ENCODE measurements around the gene FHL2. TPM values are rescaled to one million over a fixed set of nuclear protein-coding genes. Genes with fewer than 3 reads are reported as not detected.

Gene FHL2
- total and polyA plus RNA-seq, 2 donors = 14.2 to 49.2 TPM

- Histone ChIP-seq H3K4me1 (ENCODE audit: control insufficient read depth in 2 of 2, insufficient read depth in 2 of 2, low read length in 2 of 2) (peaks cover 0 to 5% of the 10 kb centered on the region in 2 donors), H3K36me3 (ENCODE audit: control insufficient read depth in 2 of 2, insufficient read depth in 2 of 2, low read length in 1 of 2) (peaks cover 18 to 45% of the 10 kb centered on the region in 2 donors), H3K9me3 (ENCODE audit: control insufficient read depth in 2 of 2, insufficient read depth in 1 of 2, low read length in 1 of 2) (no peaks in the 10 kb centered on the region), H3K4me3 (ENCODE audit: low read length in 2 of 2) (no peak overlapping the region), H3K27me3 (ENCODE audit: control insufficient read depth in 2 of 2, insufficient read depth in 1 of 2, low read length in 1 of 2) (no peaks in the 10 kb centered on the region), H3K27ac (ENCODE audit: low read depth in 1 of 2, low read length in 1 of 2) (no peak overlapping the region)
- 95% methylated on average over 4 of the region's 4 CpGs for WGBS
- no peak for DNase-seq (ENCODE audit: low read depth in 6 of 9, low spot score in 9 of 9)
Observed at GRCh38 chr2:105387225-105387624, 11.6 kb downstream of the FHL2 start.

- no peaks in the 10 kb centered on the region for H3K4me1 ChIP-seq (ENCODE audit: control insufficient read depth in 2 of 2, insufficient read depth in 2 of 2, low read length in 2 of 2)
- H3K27me3 ChIP-seq (ENCODE audit: control insufficient read depth in 2 of 2, insufficient read depth in 1 of 2, low read length in 1 of 2) = no peaks in the 10 kb centered on the region
- peaks cover 20 to 56% of the 10 kb centered on the region in 2 donors for H3K36me3 ChIP-seq (ENCODE audit: control insufficient read depth in 2 of 2, insufficient read depth in 2 of 2, low read length in 1 of 2)
- no peak overlapping the region for H3K4me3 ChIP-seq (ENCODE audit: low read length in 2 of 2)
- WGBS = 90% methylated on average over 20 of the region's 20 CpGs
- no peak overlapping the region for H3K27ac ChIP-seq (ENCODE audit: low read depth in 1 of 2, low read length in 1 of 2)
- H3K9me3 ChIP-seq (ENCODE audit: control insufficient read depth in 2 of 2, insufficient read depth in 1 of 2, low read length in 1 of 2) = no peaks in the 10 kb centered on the region
- no peak for DNase-seq (ENCODE audit: low read depth in 6 of 9, low spot score in 9 of 9)
Observed at GRCh38 chr2:105385731-105386540, 12.9 kb downstream of the FHL2 start.

GRCh38 chr2:105384861-105385260 lies 14.0 kb downstream of the FHL2 start:
- Histone ChIP-seq H3K27ac (ENCODE audit: low read depth in 1 of 2, low read length in 1 of 2) (no peak overlapping the region), H3K4me3 (ENCODE audit: low read length in 2 of 2) (no peak overlapping the region), H3K36me3 (ENCODE audit: control insufficient read depth in 2 of 2, insufficient read depth in 2 of 2, low read length in 1 of 2) (peaks cover 22 to 60% of the 10 kb centered on the region in 2 donors), H3K9me3 (ENCODE audit: control insufficient read depth in 2 of 2, insufficient read depth in 1 of 2, low read length in 1 of 2) (no peaks in the 10 kb centered on the region), H3K4me1 (ENCODE audit: control insufficient read depth in 2 of 2, insufficient read depth in 2 of 2, low read length in 2 of 2) (no peaks in the 10 kb centered on the region), H3K27me3 (ENCODE audit: control insufficient read depth in 2 of 2, insufficient read depth in 1 of 2, low read length in 1 of 2) (no peaks in the 10 kb centered on the region)
- no peak for DNase-seq (ENCODE audit: low read depth in 6 of 9, low spot score in 9 of 9)
- WGBS = 84% methylated on average over 5 of the region's 5 CpGs

GRCh38 chr2:105384216-105384615 lies 14.6 kb downstream of the FHL2 start:
- no peak for DNase-seq (ENCODE audit: low read depth in 6 of 9, low spot score in 9 of 9)
- no peaks in the 10 kb centered on the region for H3K4me1 ChIP-seq (ENCODE audit: control insufficient read depth in 2 of 2, insufficient read depth in 2 of 2, low read length in 2 of 2)
- H3K27me3 ChIP-seq (ENCODE audit: control insufficient read depth in 2 of 2, insufficient read depth in 1 of 2, low read length in 1 of 2) = no peaks in the 10 kb centered on the region
- WGBS = 64% methylated on average over 7 of the region's 7 CpGs
- H3K4me3 ChIP-seq (ENCODE audit: low read length in 2 of 2) = no peak overlapping the region
- peaks cover 25 to 56% of the 10 kb centered on the region in 2 donors for H3K36me3 ChIP-seq (ENCODE audit: control insufficient read depth in 2 of 2, insufficient read depth in 2 of 2, low read length in 1 of 2)
- no peaks in the 10 kb centered on the region for H3K9me3 ChIP-seq (ENCODE audit: control insufficient read depth in 2 of 2, insufficient read depth in 1 of 2, low read length in 1 of 2)
- H3K27ac ChIP-seq (ENCODE audit: low read depth in 1 of 2, low read length in 1 of 2) = no peak overlapping the region

GRCh38 chr2:105383432-105384166 lies 15.3 kb downstream of the FHL2 start:
- WGBS = 67% methylated on average over 8 of the region's 8 CpGs
- Histone ChIP-seq H3K4me3 (ENCODE audit: low read length in 2 of 2) (no peak overlapping the region), H3K36me3 (ENCODE audit: control insufficient read depth in 2 of 2, insufficient read depth in 2 of 2, low read length in 1 of 2) (peaks cover 27 to 56% of the 10 kb centered on the region in 2 donors), H3K27me3 (ENCODE audit: control insufficient read depth in 2 of 2, insufficient read depth in 1 of 2, low read length in 1 of 2) (no peaks in the 10 kb centered on the region), H3K4me1 (ENCODE audit: control insufficient read depth in 2 of 2, insufficient read depth in 2 of 2, low read length in 2 of 2) (no peaks in the 10 kb centered on the region), H3K9me3 (ENCODE audit: control insufficient read depth in 2 of 2, insufficient read depth in 1 of 2, low read length in 1 of 2) (no peaks in the 10 kb centered on the region), H3K27ac (ENCODE audit: low read depth in 1 of 2, low read length in 1 of 2) (peak overlapping the region in 1 of 2 donors; percentile 50)
- no peak for DNase-seq (ENCODE audit: low read depth in 6 of 9, low spot score in 9 of 9)

- no peak overlapping the region for H3K4me3 ChIP-seq (ENCODE audit: low read length in 2 of 2)
- H3K9me3 ChIP-seq (ENCODE audit: control insufficient read depth in 2 of 2, insufficient read depth in 1 of 2, low read length in 1 of 2) = no peaks in the 10 kb centered on the region
- DNase-seq (ENCODE audit: low read depth in 6 of 9, low spot score in 9 of 9) = no peak
- H3K27ac ChIP-seq (ENCODE audit: low read depth in 1 of 2, low read length in 1 of 2) = no peak overlapping the region
- WGBS = 96% methylated on average over 5 of the region's 5 CpGs
- peaks cover 36 to 60% of the 10 kb centered on the region in 2 donors for H3K36me3 ChIP-seq (ENCODE audit: control insufficient read depth in 2 of 2, insufficient read depth in 2 of 2, low read length in 1 of 2)
- H3K27me3 ChIP-seq (ENCODE audit: control insufficient read depth in 2 of 2, insufficient read depth in 1 of 2, low read length in 1 of 2) = no peaks in the 10 kb centered on the region
- no peaks in the 10 kb centered on the region for H3K4me1 ChIP-seq (ENCODE audit: control insufficient read depth in 2 of 2, insufficient read depth in 2 of 2, low read length in 2 of 2)
Observed at GRCh38 chr2:105382177-105382576, 16.7 kb downstream of the FHL2 start.

- H3K36me3 ChIP-seq (ENCODE audit: control insufficient read depth in 2 of 2, insufficient read depth in 2 of 2, low read length in 1 of 2) = peaks cover 40 to 56% of the 10 kb centered on the region in 2 donors
- H3K27me3 ChIP-seq (ENCODE audit: control insufficient read depth in 2 of 2, insufficient read depth in 1 of 2, low read length in 1 of 2) = no peaks in the 10 kb centered on the region
- H3K9me3 ChIP-seq (ENCODE audit: control insufficient read depth in 2 of 2, insufficient read depth in 1 of 2, low read length in 1 of 2) = no peaks in the 10 kb centered on the region
- peak overlapping the region in 1 of 2 donors; percentile 72 for H3K27ac ChIP-seq (ENCODE audit: low read depth in 1 of 2, low read length in 1 of 2)
- WGBS = 88% methylated on average over 14 of the region's 14 CpGs
- no peak overlapping the region for H3K4me3 ChIP-seq (ENCODE audit: low read length in 2 of 2)
- DNase-seq (ENCODE audit: low read depth in 6 of 9, low spot score in 9 of 9) = no peak
- H3K4me1 ChIP-seq (ENCODE audit: control insufficient read depth in 2 of 2, insufficient read depth in 2 of 2, low read length in 2 of 2) = no peaks in the 10 kb centered on the region
Observed at GRCh38 chr2:105381101-105381668, 17.7 kb downstream of the FHL2 start.

- no peak for DNase-seq (ENCODE audit: low read depth in 6 of 9, low spot score in 9 of 9)
- Histone ChIP-seq H3K4me1 (ENCODE audit: control insufficient read depth in 2 of 2, insufficient read depth in 2 of 2, low read length in 2 of 2) (no peaks in the 10 kb centered on the region), H3K4me3 (ENCODE audit: low read length in 2 of 2) (no peak overlapping the region), H3K27me3 (ENCODE audit: control insufficient read depth in 2 of 2, insufficient read depth in 1 of 2, low read length in 1 of 2) (no peaks in the 10 kb centered on the region), H3K36me3 (ENCODE audit: control insufficient read depth in 2 of 2, insufficient read depth in 2 of 2, low read length in 1 of 2) (peaks cover 39 to 52% of the 10 kb centered on the region in 2 donors), H3K9me3 (ENCODE audit: control insufficient read depth in 2 of 2, insufficient read depth in 1 of 2, low read length in 1 of 2) (no peaks in the 10 kb centered on the region), H3K27ac (ENCODE audit: low read depth in 1 of 2, low read length in 1 of 2) (peak overlapping the region in 1 of 2 donors; percentile 70)
- WGBS = 48% methylated on average over 9 of the region's 9 CpGs
Observed at GRCh38 chr2:105380432-105381100, 18.3 kb downstream of the FHL2 start.
